HEK293 (cell line): ENCODE data around the gene PHF14.

Experiments used
- GFI1B ChIP-seq: fragments of 450-650 bp; formaldehyde crosslinking; IDR thresholded peaks from 2 replicates; pipeline ENCODE4 v1.5.1; 2016; ENCODE audit warnings: missing biosample characterization, missing genetic modification characterization
- KLF16 ChIP-seq: fragments of 450-650 bp; formaldehyde crosslinking; IDR thresholded peaks from 2 replicates; pipeline ENCODE4 v1.5.1; 2017; ENCODE audit warnings: missing biosample characterization, missing genetic modification characterization
- ZBTB20 ChIP-seq: fragments of 450-650 bp; formaldehyde crosslinking; IDR thresholded peaks from 2 replicates; pipeline ENCODE4 v1.5.1; 2016; ENCODE audit warnings: missing biosample characterization, missing genetic modification characterization
- ZFP3 ChIP-seq: fragments of 450-650 bp; formaldehyde crosslinking; IDR thresholded peaks from 2 replicates; pipeline ENCODE4 v1.5.1; 2016; ENCODE audit warnings: low read depth, missing biosample characterization, missing genetic modification characterization
- ZNF473 ChIP-seq: fragments of 450-650 bp; formaldehyde crosslinking; IDR thresholded peaks from 2 replicates; pipeline ENCODE4 v1.5.1; 2017; ENCODE audit warnings: missing biosample characterization, missing genetic modification characterization
- ZNF660 ChIP-seq: fragments of 450-650 bp; IDR thresholded peaks from 2 replicates; pipeline ENCODE4 v1.5.1; 2018; ENCODE audit warnings: missing biosample characterization, mild to moderate bottlenecking, missing genetic modification characterization
- TF ChIP-seq, protein P1 (sequence below): fragments of 450-650 bp; formaldehyde crosslinking; IDR thresholded peaks from 2 replicates; pipeline ENCODE4 v1.5.1; 2016; ENCODE audit warnings: missing biosample characterization, missing genetic modification characterization, low read depth
- TF ChIP-seq, protein P2 (sequence below): fragments of 450-650 bp; formaldehyde crosslinking; IDR thresholded peaks from 2 replicates; pipeline ENCODE4 v1.5.1; 2016; ENCODE audit warnings: missing biosample characterization, missing genetic modification characterization
- TF ChIP-seq, protein P3 (sequence below): fragments of 450-650 bp; formaldehyde crosslinking; IDR thresholded peaks from 2 replicates; pipeline ENCODE4 v1.5.1; 2016; ENCODE audit warnings: missing biosample characterization, missing genetic modification characterization
- TF ChIP-seq, protein P4 (sequence below): fragments of 450-650 bp; formaldehyde crosslinking; IDR thresholded peaks from 2 replicates; pipeline ENCODE4 v1.5.1; 2016; ENCODE audit warnings: missing biosample characterization, missing genetic modification characterization

DNA sequence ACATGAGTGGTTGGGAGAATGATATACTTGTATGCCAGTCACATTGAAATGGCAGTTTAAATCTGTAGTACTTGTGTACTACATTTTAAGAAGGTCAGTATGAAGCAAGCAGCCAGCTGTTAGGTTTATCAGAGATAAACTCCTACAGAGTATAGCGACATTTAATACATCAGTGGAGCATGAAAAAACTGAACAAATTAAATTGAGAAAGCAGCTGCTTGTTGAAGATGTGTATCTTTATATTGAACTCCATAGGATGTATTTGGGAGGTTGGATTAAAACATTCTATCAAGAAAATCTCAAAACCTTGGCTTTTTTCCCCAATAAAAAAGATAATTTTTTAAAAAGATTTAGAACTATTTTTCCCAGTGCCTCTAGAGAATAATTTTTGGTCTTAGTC is 47.8 kb downstream of the PHF14 start:
- TF ChIP-seq, protein P1, sequence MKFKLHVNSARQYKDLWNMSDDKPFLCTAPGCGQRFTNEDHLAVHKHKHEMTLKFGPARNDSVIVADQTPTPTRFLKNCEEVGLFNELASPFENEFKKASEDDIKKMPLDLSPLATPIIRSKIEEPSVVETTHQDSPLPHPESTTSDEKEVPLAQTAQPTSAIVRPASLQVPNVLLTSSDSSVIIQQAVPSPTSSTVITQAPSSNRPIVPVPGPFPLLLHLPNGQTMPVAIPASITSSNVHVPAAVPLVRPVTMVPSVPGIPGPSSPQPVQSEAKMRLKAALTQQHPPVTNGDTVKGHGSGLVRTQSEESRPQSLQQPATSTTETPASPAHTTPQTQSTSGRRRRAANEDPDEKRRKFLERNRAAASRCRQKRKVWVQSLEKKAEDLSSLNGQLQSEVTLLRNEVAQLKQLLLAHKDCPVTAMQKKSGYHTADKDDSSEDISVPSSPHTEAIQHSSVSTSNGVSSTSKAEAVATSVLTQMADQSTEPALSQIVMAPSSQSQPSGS, result no peak
- TF ChIP-seq ZBTB20 (tag by site-specific recombination) (no peak), KLF16 (tag by site-specific recombination) (no peak), GFI1B (no peak), ZNF473 (tag by site-specific recombination) (no peak), ZFP3 (tag by site-specific recombination) (no peak), ZNF660 (no peak)
- TF ChIP-seq, protein P2, sequence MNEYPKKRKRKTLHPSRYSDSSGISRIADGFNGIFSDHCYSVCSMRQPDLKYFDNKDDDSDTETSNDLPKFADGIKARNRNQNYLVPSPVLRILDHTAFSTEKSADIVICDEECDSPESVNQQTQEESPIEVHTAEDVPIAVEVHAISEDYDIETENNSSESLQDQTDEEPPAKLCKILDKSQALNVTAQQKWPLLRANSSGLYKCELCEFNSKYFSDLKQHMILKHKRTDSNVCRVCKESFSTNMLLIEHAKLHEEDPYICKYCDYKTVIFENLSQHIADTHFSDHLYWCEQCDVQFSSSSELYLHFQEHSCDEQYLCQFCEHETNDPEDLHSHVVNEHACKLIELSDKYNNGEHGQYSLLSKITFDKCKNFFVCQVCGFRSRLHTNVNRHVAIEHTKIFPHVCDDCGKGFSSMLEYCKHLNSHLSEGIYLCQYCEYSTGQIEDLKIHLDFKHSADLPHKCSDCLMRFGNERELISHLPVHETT (tag by site-specific recombination), result no peak
- TF ChIP-seq, protein P3, sequence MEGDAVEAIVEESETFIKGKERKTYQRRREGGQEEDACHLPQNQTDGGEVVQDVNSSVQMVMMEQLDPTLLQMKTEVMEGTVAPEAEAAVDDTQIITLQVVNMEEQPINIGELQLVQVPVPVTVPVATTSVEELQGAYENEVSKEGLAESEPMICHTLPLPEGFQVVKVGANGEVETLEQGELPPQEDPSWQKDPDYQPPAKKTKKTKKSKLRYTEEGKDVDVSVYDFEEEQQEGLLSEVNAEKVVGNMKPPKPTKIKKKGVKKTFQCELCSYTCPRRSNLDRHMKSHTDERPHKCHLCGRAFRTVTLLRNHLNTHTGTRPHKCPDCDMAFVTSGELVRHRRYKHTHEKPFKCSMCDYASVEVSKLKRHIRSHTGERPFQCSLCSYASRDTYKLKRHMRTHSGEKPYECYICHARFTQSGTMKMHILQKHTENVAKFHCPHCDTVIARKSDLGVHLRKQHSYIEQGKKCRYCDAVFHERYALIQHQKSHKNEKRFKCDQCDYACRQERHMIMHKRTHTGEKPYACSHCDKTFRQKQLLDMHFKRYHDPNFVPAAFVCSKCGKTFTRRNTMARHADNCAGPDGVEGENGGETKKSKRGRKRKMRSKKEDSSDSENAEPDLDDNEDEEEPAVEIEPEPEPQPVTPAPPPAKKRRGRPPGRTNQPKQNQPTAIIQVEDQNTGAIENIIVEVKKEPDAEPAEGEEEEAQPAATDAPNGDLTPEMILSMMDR, result no peak
- TF ChIP-seq, protein P4, sequence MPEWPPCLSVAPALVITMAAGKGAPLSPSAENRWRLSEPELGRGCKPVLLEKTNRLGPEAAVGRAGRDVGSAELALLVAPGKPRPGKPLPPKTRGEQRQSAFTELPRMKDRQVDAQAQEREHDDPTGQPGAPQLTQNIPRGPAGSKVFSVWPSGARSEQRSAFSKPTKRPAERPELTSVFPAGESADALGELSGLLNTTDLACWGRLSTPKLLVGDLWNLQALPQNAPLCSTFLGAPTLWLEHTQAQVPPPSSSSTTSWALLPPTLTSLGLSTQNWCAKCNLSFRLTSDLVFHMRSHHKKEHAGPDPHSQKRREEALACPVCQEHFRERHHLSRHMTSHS (tag by site-specific recombination), result no peak
